HL-60/S4 treated with retinoic acid at 250 ng/mL for 4 days and 3 days (cell line): Measurements from ENCODE around the gene PFDN6.

Experiments used
- in situ Hi-C: fragments of 300-500 bp; cut with MboI; formaldehyde crosslinking; loops from 2 replicates; pipeline ENCODE4 v1.7.0; 2022; ENCODE audit warnings: low sequenced_read_pairs

PFDN6 gene

DNA sequence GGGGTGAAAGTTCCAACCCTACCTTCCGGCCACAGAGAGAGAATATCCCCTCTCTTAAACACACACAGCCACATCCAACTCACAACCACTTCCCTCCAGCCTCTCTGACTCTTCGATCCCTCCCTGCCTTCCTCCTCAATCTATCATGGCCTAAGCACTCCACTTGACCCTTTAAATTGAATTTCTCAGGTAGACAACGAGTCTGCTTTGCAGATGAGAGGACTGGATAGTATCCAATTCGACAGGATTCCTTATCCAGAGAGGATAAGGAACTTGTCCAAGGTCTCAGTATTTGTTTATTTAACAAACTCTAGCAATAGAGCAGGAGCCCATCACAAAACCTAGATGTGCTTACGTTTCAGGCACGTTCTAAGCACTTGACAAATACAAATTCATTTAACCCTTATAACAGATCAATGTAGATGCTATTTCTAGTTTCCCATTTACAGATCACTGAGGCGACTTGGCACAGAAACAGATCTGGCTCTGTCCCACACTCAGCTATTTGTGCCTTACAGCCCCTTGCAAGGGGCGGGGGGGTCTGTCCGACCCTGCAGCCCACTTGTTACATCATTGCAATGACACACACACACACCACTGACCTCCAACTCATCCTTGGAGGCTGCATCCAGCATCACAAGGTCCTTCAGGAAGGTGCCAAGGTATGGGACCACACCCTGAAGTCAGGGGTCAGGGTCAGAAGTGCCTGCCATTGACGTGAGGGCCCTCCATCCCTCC, 4.9 kb downstream of the PFDN6 start:
- in situ Hi-C loops: no loop called here

DNA sequence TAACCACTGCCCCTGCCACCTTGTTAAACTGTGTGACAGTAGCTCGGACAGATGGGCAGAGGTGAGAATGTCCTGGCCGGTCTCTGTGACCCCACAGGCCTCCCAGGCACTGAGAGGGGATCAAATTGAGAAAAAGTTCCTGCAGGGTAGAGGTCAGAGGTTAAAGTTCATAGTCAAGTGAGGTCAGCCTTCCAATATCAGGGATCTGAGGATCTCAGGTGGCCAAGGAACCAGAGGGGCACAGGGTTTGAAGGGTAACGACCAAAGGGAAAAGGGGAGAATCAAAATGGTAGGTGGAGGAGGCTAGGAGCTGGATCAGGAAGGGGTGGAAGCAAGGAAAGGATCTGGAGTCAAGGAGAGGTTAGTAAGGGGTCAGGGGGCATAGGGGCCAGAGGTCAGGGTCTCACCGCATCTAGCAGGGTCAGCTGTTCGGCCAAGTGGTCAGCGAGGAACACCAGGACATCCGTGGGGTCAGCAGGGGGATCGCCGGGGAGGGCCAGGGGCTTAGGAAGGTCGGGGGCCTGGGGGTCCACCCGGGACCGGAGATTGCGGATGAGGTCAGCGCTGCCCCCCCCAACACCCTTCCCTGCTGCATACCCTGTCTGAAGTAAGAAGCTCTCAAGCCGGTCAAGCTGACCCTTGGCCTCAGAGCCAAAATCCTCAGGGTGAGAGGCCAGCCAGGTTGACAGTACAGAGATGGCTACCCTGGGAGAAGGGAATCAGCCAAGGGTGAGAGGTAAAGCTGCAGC, 6.4 kb downstream of the PFDN6 start:
- in situ Hi-C loops: no loop called here

DNA sequence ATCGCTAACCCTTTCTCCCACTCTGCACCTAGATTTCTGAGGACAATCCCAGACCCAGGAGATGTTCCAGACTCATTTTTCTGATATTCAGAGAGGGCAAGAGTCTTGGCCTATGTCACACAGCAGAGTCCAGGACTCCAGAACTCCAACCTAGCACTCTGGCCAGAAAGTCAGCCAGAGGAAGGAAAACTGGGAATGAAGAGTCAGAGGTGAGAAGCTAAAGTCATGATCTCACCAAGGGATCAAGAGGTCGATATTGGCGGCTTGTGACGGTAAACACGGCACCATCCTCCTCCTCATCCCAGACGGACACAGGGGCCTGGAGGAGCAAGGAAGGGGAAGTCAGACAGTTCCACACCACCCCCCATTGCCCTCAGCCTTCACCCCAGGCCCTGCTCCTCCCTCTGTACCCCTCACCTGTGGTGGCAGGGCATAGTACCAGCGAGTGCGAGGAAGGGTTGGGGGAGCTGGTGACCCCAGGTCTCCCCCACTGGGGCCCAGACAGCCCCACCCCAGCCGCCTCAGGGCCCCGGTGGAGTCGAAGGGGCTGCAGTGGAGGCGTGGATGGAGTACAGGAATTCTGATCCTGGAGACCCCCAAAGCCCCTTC, 7.5 kb downstream of the PFDN6 start:
- in situ Hi-C loops: no loop called here

DNA sequence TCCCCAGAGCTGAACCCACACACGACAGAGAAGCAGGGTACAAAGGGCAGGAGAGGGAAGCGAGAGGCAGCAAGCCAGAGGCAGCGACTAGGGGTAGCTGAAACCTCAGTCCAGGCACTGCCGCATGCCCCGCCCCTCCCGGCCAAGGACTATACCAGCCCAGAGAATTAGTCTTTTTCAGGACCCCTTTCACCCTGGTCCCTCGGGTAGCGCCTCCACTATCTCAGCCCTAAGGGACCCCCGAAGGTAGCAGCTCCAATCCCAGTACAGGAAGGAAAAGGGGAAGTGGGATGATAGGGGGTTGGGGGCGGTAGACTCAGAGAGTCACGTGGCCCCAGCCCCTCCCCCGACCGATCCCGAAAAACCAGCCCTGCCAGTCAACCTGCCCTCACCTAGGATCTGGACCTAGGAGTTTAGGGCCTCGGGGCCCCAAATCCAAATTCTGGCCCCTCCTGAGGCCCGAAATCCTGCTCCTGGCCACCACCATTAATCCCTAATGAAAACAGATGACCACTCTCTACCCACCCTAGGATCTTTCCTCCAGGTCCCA, 8.1 kb downstream of the PFDN6 start:
- in situ Hi-C loops: no loop called here

DNA sequence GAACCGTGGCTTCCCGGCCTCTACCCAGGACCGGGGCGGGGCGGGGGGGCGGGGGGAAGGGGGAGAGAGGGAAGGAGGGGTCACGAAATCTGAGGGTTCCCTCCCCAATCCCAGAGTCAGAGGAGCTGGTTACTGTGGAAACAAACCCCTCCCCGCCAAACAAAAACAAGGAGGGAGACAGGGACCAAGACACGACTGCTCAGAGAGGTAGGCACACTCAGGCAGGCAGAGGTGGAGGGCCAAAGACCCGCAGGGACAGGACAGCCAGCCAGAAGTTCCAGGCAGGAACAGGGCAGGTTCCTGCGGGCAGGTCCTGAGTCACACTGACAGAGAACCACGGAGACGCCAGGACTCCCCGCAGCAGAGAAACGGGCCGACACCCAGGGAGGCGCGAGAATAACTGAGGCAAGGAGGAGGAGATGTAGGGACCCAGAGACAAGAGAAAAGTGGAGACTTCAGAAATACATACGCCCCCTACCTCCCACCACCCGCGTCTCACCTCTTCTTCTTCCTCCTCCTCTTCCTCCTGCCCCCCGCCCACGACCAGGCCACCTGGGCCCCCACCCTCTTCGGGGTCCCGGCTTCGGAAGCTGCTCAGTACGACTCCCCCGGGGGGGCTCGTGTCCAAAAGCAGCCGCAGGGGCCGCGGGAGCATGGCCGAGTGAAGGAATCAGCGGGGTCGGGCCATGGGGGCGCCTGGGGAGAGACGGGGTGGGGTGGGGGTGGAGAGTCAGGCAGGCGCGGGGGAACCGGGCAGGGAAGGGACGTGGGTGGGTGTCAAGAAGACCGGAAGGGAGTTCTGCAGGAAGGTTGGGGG, 8.8 kb downstream of the PFDN6 start:
- in situ Hi-C loops: no loop called here

DNA sequence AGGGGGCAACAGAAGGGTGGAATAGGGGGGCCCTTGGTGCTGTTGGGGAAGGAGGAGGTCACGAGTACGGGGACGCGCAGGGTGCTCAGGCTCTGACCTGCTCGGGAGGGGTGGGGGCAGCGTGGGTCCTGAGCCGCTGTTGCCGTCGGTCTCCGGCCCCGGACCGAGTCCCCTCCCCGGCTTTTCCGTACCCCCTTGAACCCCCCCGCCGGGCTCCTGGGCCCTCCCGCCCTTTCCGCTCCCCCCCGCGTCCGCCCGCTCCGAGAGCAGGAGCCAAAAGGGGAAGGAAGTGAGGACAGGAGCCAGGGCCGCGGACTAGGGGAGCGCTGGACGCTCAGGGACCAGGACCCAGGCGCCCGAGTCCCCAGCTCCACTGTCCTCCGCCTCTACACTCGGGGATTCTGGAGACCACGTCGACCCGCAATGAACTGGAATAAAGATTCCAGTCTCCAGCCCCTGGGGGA, 9.4 kb downstream of the PFDN6 start, which contains the start of gene RGL2:
Gene RGL2, minus strand, starts transcription at position 170 of the 464 bp plus-strand sequence. CDS start 332 bp downstream, outside the sequence.
- in situ Hi-C loops: no loop called here

DNA sequence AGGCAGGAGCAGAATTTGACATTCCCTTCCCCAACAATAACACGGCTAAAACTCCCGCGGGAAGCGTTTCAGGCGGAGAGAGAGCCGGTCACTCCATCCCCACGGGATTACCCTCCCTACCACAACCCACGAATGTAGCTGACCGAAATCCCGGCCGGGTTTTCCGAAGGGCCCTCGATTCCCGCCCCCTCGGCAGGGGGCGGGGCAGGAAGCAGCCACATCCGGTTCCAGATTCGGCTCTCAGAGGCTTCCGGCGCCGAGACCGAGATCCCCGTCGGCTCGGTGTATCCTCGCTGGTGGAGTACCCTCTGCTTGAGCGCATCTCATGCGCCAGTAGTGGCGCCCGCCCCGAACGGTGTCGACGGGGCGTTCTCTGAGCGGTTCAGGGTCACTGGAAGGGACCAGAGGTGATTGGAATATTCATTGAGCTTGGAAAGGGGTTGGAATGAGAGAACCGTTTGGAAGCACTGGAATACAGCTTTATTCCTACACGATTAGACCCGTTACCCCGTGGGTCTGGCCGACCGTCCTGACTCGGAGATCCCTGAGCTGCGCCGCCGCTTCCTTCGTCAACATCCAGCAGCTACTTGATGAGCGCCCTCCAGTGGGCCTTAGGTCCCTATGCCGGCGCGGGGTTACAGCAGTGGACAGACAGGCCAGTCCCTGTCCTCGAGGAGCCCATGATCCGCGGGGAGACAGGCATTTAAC, 10.0 kb downstream of the PFDN6 start:
- in situ Hi-C loops: no loop called here

DNA sequence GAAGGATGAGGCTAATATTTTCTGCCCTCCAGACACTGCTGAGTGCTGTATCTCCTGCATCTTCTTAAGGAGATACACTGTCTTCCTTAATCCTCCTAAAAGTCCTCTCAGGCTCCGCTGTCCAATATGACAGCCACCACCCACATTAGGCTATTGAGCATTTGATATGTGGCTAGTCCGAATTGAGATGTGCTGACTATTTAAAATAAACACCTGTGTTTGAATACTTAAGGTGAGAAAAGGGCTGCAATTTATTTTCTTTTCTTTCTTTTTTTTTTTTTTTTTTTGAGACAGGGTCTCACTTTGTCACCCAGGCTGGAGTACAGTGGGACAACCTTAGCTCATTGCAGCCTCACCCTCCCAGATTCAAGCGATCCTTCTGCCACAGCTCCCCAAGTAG, 12.5 kb downstream of the PFDN6 start:
- in situ Hi-C loops: no loop called here

DNA sequence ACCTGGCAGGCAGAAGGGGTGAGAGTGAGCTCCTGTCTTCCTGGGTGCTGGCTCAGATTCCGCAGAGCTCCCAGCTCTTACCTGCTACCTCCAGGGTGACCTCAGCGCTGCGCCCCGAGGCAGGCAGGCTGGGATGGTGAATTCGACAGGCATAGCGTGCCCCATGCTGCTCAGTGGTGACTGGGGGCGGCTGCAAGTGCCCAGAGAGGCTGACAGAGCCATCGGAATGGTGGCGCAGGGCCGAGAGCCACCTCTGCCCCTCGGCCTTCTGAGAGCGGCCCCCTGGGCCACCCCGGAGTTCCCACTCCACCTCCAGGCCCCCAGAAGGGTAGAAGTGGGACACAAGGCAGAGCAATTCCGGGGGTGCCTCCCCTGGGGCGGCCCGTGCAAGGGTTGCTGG, 14.8 kb downstream of the PFDN6 start:
- in situ Hi-C loops: no loop called here

DNA sequence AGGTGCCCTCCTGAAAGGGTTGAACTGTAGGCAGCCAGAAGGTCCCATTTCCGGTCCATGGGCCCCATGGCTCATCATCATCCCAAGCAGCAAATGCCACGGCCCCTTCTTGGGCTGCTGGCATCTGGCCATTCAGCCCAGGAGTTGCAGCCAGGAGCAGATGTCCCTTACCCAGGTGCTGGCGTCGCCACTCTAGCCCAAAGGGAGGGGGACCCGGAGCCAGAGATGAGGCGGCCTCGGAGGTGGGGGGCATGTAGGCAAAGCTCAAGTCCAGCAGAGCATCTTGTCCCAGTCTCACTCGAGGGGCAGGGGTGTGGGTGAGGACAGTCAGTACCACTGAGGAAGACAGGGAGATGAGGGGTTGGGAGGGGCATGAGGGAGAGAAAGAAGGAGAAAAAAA, 15.7 kb downstream of the PFDN6 start:
- in situ Hi-C loops: no loop called here

DNA sequence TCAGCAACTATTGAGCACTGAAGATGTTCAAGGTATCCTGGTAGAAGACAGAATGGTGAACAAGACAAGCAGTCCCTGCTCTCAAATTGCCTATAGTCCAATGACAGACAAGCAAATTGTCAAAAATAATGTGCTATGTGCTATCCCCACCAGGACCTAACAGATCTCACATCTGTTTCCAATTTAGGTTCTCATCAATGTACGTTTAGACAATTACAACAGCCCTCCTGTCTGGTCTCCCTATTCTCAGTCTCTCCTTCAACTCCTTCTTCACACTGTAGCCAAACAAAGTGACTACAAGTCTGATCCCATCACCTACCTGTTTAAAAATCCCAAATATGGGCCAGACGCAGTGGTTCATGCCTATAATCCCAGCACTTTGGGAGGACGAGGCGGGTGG, 17.0 kb downstream of the PFDN6 start:
- in situ Hi-C loops: no loop called here

DNA sequence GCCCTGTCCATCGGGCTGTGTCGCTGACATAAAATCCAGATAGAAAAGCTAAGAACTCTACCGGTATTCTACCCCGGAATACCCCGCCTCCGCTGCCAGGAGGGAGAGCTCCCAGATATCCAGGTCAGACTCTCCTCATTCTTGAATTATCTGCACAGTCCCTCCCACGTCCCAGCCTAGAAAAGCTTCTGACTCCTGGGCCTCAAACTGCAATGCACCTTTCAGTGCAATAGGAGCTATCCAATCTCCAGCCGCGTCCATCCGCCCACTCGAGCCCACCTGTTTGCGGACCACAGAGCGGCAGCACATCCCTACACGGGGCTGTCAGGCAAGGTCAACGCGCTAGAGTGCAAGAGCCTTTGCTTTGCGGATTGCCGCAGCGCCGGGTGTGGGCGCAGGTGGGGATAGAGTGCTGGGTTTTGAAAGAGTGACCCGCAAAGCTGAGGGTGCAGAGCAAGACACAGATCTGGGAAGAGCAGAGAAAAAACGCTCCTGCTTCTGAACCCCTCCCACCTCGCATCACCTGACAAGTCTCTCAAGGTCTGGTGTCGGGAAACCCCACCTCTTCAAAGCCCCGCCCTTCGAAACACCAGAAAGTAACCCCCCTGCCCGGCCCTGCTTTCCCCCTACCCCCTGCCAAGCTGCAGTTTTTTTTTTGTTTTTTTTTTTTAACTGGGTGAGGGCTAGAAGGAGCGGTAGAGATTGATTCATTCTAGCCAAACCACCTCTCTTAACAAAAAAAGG, 23.1 kb downstream of the PFDN6 start:
- in situ Hi-C loops: no loop called here

DNA sequence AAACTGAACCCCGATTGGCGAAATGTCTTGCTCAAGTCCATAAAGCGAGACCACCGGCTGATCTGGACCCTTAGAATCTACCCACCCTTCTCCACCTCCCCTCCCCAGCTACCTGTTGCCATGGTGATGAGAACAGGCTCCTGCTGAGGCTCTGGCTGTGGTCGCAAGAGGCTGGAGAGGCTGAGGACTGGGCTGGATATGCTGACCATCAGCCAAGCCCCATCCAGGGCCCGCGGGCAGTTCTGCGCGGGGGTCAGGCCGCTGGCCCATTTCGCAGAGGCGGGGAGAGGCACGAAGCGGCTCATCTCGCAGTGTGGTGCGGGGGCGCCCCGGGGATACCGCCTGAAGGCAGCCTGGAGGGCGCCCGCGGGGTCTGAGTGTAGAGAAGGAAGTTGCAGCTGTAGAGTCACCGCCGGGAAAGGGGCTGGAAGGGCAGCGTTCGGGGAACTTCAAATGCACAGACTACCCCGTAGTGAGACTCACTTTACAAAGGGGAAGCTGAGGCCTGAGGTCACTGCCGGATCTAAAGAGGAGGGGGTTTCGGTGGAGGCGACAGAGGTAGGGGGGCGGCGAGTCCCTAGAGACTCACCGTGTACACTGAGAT, 23.8 kb downstream of the PFDN6 start:
- in situ Hi-C loops: no loop called here

DNA sequence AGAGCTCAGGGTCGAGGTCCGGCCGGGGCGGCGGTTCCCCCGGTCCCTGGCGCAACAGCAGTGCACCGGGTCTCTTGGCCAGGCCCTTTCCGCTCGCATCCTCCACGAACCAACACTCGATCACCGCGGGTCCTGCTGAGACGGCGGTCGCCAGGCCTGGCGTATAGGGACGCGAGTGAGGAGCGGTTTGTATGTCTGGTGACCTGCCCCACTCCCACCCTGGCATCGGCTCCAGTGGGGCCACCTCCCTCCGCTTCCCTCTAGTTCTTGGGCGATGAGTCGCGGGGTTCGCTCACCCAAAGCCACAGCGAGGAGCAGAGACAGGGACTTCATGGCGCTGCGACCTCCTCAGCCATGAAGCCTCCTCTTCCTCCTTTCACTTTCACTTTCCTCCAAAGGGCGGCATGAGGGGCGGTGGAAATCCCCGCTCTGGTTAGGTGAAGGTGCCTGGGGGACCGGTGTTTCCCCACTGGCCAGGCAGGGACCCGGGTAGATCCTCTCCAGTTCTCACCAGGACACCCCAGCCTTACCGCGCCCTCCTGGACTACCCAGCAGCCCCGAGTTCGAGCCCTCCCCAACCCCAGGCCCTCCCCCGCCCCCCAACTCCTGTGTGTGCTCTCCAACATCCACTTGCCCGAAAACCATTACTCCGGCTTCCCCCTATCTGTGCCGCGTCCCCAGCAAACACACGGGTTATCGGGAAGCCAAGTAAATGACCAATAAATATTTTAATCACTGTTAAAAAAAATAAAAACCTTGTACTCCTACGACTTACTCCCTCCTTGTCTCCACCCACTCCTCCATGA, 24.5 kb downstream of the PFDN6 start, which contains the start of gene TAPBP:
Gene TAPBP, minus strand, starts transcription at position 370 of the 806 bp plus-strand sequence. Its CDS starts 37 bp downstream, at position 333.
- in situ Hi-C loops: no loop called here

DNA sequence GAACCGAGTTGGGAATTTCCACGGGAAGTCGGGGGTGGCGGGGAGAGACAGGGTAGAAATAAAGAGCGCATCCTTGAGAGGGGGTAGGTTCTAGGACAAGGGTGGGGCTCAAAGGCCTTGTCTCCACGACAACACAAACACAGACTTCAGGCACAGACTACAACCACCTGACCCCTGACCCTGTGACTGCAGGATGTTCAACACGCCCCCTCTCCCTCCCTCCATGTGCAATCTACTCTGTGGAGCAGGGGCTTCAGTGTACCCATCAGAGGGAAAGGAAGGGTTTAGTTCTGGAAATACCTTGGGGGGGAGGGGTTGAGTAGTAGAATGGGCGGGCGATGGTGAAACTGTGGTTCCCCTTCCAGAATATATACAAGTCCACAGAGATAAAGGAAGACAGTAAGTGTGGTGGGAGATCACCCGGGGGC, 25.1 kb downstream of the PFDN6 start:
- in situ Hi-C loops: no loop called here

DNA sequence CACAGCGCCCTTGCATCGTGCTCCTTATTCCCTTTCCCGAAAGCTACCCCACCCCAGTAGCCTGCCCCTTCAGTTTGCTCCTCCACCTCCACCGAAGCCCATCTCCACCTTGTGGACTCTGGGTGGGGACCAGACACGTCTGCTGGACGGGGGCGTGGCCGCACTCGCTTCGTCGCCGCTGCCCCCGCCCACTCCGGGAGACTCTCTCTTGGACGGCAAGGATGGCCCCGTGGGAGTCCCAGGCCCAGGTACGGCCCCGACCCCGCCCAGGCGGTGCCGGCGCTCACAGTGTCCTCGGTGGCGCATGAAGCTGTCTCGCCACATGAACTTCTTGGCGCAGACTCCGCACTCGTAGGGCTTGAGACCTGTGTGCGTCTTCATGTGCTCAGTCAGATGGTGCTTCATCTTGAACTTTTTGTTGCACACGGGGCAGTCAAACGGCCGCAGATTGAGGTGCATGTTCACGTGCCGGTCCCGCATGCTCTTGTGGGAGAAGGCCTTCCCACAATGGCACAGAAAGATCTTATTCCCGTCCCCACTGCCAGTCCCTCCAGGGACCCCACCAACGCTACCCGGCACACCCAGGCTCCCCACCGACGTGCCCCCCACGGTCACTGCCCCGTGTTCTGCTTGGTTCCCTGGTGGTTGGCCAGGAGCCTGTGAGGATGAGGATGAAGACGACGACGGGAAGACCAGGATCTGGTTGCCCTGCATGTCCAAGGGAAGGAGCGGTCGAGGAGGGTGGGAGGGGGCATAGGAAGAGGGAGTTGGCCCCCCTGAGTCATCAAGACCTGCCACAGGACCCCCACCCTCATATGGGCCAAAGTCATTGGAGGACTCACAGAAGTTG, 25.8 kb downstream of the PFDN6 start:
- in situ Hi-C loops: no loop called here
